RWPE1 (cell line): ENCODE measurements around the gene RIPK3.

Source experiments
- CTCF ChIA-PET: fragments of 350-600 bp; sonication (Branson Sonifier 250); formaldehyde crosslinking; extraction: SDS; loops from one replicate; lab custom pipeline; 2021; lab: Yijun Ruan, JAX
- POLR2A ChIA-PET: fragments of 400-600 bp; formaldehyde crosslinking; extraction: SDS; loops from one replicate; lab custom pipeline; 2020; ENCODE audit warnings: antibody characterized with exemption; ENCODE audit not compliant: low non-redundant PET; lab: Yijun Ruan, JAX
- DNase-seq: peaks from one replicate; pipeline ENCODE4 v3.0.0; 2012; ENCODE audit warnings: low spot score
- H3K27ac ChIP-seq: fragments of 450-650 bp; 2 replicates; pipeline ENCODE4 v1.5.1; 2017
- CTCF ChIP-seq: fragments of 450-650 bp; conservative IDR thresholded peaks from 2 replicates; pipeline ENCODE4 v1.5.1; 2017; ENCODE audit warnings: low read depth, mild to moderate bottlenecking

RIPK3 gene

GRCh38 chr14:24313913-24314312 is 25.9 kb downstream of the RIPK3 start:
- TF ChIP-seq CTCF, result no peak
- peak overlapping the region; percentile 98 for H3K27ac ChIP-seq
- DNase-seq, result no peak
- ChIA-PET POLR2A (no interaction called here), CTCF (interaction anchor here (1.2 kb wide), 1 partner anchor 23 kb away, joined by 3 read pairs; no protein-coding TSS in a partner anchor)

- TF ChIP-seq CTCF, result no peak
- no peak for DNase-seq
- H3K27ac ChIP-seq, result peak overlapping the region; percentile 98
- ChIA-PET CTCF (interaction anchor here (1.2 to 1.7 kb wide), 2 partner anchors 24 to 123 kb away, joined by 3 to 4 read pairs; no protein-coding TSS in a partner anchor), POLR2A (no interaction called here)
Observed at GRCh38 chr14:24312736-24313507, 26.9 kb downstream of the RIPK3 start.

DNA sequence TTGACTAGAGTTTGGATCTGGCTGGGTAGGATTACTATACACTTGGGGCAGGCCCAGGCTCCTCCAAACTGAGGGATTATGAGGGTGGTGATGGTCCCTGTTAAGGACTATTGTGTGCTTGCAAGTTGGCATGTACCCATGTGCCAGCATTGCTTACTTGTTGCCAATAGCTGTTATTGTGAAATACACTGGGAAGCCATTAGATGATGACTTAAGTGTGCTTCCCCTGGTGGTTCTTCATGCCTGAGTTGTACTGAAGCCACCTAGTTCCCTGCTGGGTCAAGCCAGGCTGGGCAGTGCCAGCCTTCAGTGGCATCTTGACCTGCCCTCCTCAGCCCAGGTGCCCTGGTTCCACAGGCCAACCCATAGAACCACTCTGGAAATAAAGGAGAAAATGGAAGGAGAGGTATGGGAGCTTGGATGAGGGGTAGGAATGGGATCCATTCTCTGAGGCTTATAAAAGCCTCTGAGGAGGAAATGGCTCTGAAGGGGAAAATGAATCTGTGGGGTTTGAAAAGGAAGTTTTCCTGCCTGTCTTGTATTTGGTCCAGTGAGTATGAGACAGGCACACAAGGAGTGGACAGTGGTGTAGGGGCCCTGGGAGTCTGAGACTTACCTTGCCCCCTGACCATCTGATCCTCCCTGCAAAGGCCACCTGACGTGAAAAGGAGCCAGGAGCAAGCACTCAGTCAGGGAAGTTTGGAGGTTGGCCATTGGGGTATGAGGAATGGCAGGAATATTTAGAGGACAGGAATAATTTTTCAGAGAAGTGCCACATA is 27.8 kb downstream of the RIPK3 start:
- POLR2A ChIA-PET, result no interaction called here
- no peak for TF ChIP-seq CTCF
- CTCF ChIA-PET, result interaction anchor here (1.0 to 1.7 kb wide), 2 partner anchors 48 to 124 kb away, joined by 3 to 4 read pairs; no protein-coding TSS in a partner anchor
- no peak for DNase-seq
- peak overlapping the region; percentile 98 for H3K27ac ChIP-seq

DNA sequence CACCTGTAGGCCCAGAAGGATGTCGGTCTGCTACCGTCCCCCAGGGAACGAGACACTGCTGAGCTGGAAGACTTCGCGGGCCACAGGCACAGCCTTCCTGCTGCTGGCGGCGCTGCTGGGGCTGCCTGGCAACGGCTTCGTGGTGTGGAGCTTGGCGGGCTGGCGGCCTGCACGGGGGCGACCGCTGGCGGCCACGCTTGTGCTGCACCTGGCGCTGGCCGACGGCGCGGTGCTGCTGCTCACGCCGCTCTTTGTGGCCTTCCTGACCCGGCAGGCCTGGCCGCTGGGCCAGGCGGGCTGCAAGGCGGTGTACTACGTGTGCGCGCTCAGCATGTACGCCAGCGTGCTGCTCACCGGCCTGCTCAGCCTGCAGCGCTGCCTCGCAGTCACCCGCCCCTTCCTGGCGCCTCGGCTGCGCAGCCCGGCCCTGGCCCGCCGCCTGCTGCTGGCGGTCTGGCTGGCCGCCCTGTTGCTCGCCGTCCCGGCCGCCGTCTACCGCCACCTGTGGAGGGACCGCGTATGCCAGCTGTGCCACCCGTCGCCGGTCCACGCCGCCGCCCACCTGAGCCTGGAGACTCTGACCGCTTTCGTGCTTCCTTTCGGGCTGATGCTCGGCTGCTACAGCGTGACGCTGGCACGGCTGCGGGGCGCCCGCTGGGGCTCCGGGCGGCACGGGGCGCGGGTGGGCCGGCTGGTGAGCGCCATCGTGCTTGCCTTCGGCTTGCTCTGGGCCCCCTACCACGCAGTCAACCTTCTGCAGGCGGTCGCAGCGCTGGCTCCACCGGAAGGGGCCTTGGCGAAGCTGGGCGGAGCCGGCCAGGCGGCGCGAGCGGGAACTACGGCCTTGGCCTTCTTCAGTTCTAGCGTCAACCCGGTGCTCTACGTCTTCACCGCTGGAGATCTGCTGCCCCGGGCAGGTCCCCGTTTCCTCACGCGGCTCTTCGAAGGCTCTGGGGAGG is 28.9 kb downstream of the RIPK3 start, which contains the start of gene LTB4R:
LTB4R (plus strand) TSS at position 857 of the 959 bp plus-strand sequence. CDS start 4,150 bp downstream, outside the sequence.
- TF ChIP-seq CTCF, result peak; percentile 70
- POLR2A ChIA-PET, result interaction anchor here (1.2 kb wide), 1 partner anchor 119 kb away, joined by 4 read pairs; the partner anchor contains the start of genes CBLN3 and KHNYN
- CTCF ChIA-PET, result interaction anchor here (0.7 to 2.0 kb wide), 7 partner anchors 10 to 125 kb away, joined by 3 to 6 read pairs (median 4); partner anchors contain the start of gene TINF2
- peak within 1 kb of the TSS; percentile 98 for H3K27ac ChIP-seq
- DNase-seq, result no peak

DNA sequence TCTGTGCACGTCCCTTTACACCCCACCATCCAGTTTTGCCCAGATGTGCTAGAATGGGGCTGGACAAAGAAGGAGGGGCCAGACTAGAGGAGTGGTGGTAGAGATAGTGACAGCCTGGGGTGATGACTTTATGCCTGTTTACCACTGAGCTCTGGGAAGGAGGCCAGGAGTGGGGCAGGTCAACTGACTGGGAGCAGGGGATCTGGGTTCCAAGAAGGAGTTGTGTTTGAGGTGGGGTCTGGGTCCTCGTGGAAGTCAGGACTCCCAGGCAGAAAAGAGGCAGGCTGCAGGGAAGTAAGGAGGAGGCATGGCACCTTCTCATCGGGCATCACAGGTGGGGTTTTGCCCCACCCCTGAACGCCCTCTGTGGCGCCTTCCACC is 29.5 kb downstream of the RIPK3 start:
- POLR2A ChIA-PET, result interaction anchor here (0.7 to 1.2 kb wide), 2 partner anchors 9 to 119 kb away, joined by 3 to 4 read pairs; partner anchors contain the start of genes CBLN3 and KHNYN
- no peak for DNase-seq
- CTCF ChIA-PET, result interaction anchor here (0.7 to 2.8 kb wide), 6 partner anchors 10 to 126 kb away, joined by 3 to 11 read pairs (median 6); partner anchors contain the start of gene TINF2
- H3K27ac ChIP-seq, result peak overlapping the region; percentile 98
- TF ChIP-seq CTCF, result no peak
